Measurements from ENCODE around the gene MED13L.

DNA sequence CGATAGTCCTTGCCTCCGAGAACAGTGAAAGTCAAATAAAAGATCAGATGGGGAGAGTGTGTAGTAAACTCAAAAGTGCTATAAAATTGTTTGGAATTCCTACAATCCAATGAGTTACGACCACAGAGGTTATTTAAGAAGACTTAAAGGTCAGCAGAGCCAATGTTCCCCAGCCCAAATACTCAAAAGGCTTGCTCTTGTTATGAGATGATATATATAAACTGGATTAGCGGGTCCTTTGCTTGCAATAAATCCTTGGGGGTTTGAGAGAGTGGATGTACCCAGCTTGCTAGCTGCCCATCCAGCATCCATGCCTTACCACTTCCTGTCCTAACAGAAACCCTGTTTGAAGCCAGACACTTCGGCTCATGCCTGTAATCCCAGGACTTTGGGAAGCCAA is 29.0 kb upstream of the MED13L start:
- TF ChIP-seq, protein P1, sequence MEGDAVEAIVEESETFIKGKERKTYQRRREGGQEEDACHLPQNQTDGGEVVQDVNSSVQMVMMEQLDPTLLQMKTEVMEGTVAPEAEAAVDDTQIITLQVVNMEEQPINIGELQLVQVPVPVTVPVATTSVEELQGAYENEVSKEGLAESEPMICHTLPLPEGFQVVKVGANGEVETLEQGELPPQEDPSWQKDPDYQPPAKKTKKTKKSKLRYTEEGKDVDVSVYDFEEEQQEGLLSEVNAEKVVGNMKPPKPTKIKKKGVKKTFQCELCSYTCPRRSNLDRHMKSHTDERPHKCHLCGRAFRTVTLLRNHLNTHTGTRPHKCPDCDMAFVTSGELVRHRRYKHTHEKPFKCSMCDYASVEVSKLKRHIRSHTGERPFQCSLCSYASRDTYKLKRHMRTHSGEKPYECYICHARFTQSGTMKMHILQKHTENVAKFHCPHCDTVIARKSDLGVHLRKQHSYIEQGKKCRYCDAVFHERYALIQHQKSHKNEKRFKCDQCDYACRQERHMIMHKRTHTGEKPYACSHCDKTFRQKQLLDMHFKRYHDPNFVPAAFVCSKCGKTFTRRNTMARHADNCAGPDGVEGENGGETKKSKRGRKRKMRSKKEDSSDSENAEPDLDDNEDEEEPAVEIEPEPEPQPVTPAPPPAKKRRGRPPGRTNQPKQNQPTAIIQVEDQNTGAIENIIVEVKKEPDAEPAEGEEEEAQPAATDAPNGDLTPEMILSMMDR (IDR thresholded peaks at IDR 0.05), result no peak
- no peak for TF ChIP-seq EP300 (IDR thresholded peaks at IDR 0.05)
